NCI-H2107 (cell line): Measurements from ENCODE around the gene SCG5.

Source experiments
- DNase-seq: peaks from one replicate; lab custom pipeline; 2025; lab: John Stamatoyannopoulos, UW

Gene SCG5

DNA sequence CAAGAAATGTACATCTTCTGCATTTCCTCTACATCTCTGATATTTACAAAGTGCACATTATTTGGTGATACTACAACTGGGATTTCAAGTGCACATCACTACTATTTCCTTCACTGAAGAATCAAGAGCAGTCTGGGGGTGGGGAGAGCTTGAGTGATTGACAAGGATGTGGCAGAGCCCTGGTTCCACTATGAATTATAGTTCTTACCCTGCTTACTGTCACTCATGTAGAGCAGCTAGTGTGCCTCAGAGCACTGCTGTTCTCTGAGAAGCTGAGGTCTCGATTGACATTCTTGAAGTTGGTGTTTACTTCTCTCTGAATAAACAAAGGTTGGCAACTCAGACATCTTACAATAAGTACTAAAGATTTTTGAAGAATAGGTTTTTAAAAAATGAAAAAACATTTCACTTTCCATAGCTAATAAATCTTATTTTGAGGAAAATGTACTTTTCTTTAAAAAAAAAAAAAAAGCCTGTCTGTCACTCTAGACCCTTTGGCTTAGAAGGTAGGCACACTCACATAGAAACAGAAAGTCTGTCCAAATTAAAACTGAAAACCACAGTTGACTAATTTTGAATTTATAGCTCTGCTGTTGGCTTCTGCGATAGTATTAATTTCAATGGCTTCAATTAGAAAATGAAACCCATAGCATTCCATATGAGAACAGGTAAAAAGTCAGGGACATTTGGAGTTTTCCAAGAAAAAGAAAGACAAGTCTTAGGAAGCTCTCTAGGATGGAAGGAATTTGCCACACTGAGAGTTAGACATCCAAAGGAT, 81.8 kb downstream of the SCG5 start:
- DNase-seq = no peak

DNA sequence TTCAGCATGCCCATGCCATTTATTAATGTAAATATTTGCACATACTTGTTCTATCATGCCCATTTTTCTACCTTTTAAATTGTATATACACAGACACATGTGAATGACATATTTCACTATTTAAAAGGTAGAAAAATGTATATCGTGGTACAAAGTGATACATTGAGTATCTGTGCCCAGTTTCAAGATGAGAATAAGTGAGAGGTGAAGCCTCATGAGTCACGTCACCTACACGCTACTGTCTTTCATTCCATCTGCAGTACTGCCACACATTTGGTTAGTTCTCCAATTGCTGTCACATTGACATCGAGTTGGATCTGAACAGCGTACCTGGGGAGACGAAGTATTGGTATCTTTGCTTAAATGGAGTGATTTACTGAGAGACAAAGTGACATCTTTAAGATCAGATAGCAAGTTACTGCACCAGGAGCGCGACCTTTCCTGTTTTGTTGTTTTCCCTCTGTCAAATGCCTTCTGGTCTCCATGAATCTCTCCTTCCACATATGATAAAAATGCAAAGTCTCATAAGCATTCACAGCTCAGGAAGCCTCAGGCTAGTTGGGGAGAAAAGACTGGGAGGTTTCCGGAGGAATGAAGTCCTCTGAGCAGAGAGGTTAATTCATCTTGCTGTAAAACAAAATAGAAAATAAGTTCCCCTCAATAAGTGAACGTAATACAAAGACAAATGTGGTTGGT, 88.3 kb downstream of the SCG5 start:
- no peak for DNase-seq

DNA sequence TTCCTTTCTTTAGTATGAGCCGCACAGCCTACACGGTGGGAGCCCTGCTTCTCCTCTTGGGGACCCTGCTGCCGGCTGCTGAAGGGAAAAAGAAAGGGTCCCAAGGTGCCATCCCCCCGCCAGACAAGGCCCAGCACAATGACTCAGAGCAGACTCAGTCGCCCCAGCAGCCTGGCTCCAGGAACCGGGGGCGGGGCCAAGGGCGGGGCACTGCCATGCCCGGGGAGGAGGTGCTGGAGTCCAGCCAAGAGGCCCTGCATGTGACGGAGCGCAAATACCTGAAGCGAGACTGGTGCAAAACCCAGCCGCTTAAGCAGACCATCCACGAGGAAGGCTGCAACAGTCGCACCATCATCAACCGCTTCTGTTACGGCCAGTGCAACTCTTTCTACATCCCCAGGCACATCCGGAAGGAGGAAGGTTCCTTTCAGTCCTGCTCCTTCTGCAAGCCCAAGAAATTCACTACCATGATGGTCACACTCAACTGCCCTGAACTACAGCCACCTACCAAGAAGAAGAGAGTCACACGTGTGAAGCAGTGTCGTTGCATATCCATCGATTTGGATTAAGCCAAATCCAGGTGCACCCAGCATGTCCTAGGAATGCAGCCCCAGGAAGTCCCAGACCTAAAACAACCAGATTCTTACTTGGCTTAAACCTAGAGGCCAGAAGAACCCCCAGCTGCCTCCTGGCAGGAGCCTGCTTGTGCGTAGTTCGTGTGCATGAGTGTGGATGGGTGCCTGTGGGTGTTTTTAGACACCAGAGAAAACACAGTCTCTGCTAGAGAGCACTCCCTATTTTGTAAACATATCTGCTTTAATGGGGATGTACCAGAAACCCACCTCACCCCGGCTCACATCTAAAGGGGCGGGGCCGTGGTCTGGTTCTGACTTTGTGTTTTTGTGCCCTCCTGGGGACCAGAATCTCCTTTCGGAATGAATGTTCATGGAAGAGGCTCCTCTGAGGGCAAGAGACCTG, 89.5 kb downstream of the SCG5 start:
- DNase-seq = no peak

DNA sequence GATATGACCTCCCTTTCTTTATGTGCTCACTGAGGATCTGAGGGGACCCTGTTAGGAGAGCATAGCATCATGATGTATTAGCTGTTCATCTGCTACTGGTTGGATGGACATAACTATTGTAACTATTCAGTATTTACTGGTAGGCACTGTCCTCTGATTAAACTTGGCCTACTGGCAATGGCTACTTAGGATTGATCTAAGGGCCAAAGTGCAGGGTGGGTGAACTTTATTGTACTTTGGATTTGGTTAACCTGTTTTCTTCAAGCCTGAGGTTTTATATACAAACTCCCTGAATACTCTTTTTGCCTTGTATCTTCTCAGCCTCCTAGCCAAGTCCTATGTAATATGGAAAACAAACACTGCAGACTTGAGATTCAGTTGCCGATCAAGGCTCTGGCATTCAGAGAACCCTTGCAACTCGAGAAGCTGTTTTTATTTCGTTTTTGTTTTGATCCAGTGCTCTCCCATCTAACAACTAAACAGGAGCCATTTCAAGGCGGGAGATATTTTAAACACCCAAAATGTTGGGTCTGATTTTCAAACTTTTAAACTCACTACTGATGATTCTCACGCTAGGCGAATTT, 91.2 kb downstream of the SCG5 start:
- DNase-seq = no peak

DNA sequence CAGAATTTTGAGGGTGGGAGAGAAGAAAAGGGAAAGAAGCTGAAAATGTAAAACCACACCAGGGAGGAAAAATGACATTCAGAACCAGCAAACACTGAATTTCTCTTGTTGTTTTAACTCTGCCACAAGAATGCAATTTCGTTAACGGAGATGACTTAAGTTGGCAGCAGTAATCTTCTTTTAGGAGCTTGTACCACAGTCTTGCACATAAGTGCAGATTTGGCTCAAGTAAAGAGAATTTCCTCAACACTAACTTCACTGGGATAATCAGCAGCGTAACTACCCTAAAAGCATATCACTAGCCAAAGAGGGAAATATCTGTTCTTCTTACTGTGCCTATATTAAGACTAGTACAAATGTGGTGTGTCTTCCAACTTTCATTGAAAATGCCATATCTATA, 91.8 kb downstream of the SCG5 start:
- DNase-seq = no peak

DNA sequence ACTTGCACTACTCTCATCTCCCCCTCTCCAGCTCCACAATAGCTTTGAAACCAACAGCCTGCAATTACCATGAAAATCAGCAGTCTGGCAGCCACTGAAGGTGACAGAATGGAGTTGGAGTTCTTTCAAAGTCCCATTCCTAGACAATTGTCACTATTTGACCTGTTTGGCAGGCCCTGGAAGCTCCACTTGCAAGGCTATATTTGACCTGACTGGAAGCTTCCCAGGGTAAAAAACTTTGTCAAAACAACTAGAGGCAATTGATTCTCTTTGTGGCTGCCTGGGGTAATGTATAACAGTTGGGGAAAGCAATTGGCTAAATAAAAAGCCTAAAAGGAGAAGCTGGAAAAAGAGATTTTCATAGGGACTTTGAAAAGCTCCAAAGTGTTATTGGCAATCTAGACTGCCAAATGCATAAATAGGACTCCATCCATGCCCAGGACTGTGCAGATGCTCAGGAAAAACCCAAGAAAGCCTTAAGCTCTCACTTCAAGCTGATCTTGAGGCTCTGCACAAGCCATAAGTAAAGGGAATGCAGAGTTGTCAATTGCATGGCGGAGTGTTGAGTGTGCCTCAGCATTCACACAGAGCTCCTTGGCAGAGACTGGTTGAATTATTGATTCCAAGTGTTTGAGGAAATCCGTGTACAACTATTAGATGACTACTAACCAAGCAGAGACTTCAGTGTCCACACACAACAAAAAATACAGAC, 94.6 kb downstream of the SCG5 start:
- DNase-seq = no peak

DNA sequence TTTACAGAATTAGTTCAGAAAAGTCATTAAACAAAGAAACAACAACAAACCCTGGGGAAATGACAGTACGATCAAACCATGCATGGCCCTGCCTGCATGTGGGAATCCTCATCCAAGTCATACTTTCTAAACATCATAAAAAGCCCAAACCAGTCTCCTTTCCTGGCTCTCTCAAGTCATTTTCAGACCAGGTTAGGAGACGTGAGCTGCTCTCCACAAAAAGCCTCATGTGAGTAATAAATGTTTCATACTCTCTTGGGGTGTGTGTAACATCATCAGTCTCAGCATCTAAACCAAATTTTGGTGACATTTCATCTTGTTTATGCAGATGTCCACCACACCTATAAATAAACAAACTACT, 95.2 kb downstream of the SCG5 start:
- no peak for DNase-seq

DNA sequence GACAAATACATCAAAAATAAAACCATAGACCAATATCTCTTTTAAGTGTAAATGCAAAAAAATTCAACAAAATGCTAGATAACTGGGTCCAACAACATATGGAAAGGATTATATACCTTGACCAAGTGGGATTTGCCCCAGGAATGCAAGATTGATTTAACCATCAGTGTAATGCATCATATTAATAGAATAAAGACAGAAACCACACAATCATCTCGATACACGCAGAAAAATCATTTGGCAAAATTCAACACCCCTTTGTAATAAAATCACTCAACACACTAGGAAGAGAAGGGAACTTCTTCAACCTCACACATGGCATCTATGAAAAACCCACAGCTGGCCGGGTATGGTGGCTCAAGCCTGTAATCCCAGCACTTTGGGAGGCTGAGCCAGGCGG, 95.8 kb downstream of the SCG5 start:
- no peak for DNase-seq

DNA sequence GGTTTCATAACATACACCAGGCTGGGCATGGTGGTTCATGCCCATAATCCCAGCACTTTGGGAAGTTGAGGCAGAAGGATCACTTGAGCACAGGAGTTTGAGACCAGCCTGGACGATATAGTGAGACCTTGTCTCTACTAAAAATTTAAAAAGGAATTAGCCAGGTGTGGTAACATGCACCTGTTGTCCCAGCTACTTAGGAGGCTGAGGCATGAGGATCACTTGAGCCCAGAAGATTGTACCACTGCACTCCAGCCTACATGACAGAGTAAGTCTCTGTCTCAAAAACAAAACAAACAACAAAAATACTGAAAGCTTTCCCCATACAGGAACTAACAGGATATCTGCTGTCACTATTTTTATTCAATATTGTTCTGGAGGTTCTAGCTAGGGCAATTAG, 97.2 kb downstream of the SCG5 start:
- DNase-seq = no peak

DNA sequence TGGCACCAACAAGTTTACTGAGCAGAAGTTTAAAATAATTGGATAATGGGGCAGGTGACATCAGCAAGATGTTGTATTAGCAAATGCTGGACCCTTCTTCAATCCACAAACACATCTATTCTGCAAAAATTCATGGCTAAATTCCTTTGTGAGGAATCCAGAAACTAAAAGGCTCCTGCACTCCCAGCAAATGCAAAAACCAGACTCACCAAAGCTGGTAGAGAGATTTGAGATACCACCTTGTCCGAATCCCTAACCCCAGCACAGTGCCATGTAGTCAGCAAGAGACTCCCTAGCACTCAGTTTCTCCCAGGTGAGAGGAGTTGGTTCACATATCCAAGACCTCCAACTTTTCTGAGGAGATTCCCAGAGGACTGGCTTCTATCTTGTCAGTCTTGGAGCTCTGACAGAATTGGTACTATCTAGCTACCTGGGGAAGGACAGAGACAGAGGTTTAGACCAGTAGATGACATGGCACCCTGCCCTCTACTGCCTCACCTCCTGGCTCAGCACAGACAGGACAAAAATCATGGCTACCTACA, 98.1 kb downstream of the SCG5 start:
- DNase-seq = no peak

DNA sequence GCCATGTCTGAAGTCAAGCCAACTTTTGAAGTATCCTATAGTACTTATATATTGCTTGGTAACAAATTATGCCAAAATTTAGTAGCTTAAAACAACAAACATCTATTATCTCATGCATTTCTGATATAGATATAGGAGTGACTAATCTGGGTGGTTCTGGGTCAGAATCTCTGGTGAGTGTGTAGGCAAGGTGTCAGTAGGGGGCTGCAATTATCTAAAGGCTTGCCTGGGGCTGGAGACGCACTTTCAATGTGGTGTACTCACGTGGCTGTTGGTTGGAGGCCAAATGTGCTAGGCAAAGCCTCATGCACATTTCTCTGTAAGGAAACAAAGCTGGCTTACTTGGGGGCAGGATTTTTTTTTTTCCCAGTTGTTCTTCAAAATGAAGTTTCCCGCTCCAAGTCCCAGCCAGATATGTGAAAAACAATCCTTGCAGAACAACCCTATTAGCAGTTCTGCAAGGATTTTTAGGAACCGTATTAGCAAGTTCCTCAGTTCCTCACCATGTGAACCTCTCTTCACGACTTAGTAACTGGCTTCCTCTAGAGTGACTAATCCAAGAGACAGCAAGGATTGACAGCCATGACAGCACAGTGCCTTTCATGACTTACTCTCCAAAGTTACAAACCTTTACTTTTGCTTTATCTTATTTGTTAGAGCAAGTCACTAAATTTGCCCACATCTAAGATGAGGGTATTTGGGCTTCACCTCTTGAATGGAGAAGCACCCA, 102.1 kb downstream of the SCG5 start:
- DNase-seq = no peak

DNA sequence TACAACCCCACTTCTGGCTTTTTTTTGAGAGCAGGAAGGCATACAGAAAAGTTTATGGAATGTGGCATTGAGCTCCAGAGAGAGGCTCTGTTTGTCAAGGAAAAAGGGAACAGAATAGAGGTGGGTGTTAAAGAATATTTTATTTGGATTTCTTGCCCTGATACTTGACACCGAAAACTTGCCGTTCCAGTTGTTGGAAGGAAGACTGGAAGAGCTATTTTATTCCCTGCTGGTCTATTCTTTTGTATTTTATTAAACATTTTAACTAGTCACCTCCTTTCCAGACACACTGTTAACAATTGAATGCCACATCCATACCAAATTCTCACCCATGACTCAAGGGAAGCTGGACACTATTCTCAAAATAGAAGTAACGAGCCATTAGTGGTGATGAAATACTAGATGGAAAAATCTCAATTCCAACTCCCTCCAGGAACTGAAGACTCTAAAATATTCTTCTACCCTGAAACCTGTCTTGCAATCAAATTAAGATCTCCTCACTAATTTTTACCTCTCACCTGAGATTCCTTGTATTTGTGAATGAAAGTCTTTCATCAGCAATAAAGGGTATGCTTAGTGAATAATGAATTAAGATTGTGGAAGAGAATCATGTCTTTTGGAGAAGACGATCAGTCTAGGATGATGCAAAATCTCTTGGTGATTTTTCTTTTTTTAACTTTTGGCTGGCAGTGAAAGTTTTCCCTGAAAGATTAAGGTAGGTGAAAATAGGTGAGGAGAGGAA, 104.8 kb downstream of the SCG5 start:
- no peak for DNase-seq
